ENCODE data around the gene COL11A2. TPM values are rescaled to one million over a fixed set of nuclear protein-coding genes. Genes with fewer than 3 reads are reported as not detected.

The COL11A2 gene
- total and polyA plus RNA-seq, 2 of the 13 experiments (the other 11 are each of a cell fraction or from before 2014, with no cell fraction given), result 0.55 TPM

- TF ChIP-seq ZBTB40 (IDR thresholded peaks at IDR 0.05), result no peak
- no peak for TF ChIP-seq ZBTB40 (CRISPR knock-in tag; IDR thresholded peaks at IDR 0.05)
- TF ChIP-seq ZSCAN31 (CRISPR knock-in tag; IDR thresholded peaks at IDR 0.05; ENCODE audit: low read depth), result 0 out of 2 replicates have a peak, but pooled peaks have one; percentile 18
- no peak for TF ChIP-seq ZNF503 (CRISPR knock-in tag; IDR thresholded peaks at IDR 0.05)
- peak; percentile 89 for TF ChIP-seq MTERF4 (CRISPR knock-in tag; IDR thresholded peaks at IDR 0.05)
- no peak for TF ChIP-seq THYN1 (CRISPR knock-in tag; IDR thresholded peaks at IDR 0.05; ENCODE audit: borderline replicate concordance, low read depth)
- TF ChIP-seq TCF7L2 (IDR thresholded peaks at IDR 0.05; ENCODE audit: low read depth, low read length), result no peak
- peak; percentile 62 for TF ChIP-seq RAD21 (CRISPR knock-in tag; IDR thresholded peaks at IDR 0.05)
- TF ChIP-seq CTCF (CRISPR knock-in tag; IDR thresholded peaks at IDR 0.05), result peak; percentile 91
- TF ChIP-seq SALL2 (CRISPR knock-in tag; IDR thresholded peaks at IDR 0.05), result 0 out of 2 replicates have a peak, but pooled peaks have one; percentile 42
Observed at GRCh38 chr6:33197431-33198048, 5.3 kb upstream of the COL11A2 start (continued).
